HG03097 (cell line): Measurements from ENCODE around the gene HDAC10.

Experiments used
- ATAC-seq: cut with Tn5 transposase; IDR thresholded peaks from one replicate; pipeline ENCODE4 v1.9.1; 2021; ENCODE audit not compliant: unreplicated experiment, low FRiP score

Gene HDAC10

DNA sequence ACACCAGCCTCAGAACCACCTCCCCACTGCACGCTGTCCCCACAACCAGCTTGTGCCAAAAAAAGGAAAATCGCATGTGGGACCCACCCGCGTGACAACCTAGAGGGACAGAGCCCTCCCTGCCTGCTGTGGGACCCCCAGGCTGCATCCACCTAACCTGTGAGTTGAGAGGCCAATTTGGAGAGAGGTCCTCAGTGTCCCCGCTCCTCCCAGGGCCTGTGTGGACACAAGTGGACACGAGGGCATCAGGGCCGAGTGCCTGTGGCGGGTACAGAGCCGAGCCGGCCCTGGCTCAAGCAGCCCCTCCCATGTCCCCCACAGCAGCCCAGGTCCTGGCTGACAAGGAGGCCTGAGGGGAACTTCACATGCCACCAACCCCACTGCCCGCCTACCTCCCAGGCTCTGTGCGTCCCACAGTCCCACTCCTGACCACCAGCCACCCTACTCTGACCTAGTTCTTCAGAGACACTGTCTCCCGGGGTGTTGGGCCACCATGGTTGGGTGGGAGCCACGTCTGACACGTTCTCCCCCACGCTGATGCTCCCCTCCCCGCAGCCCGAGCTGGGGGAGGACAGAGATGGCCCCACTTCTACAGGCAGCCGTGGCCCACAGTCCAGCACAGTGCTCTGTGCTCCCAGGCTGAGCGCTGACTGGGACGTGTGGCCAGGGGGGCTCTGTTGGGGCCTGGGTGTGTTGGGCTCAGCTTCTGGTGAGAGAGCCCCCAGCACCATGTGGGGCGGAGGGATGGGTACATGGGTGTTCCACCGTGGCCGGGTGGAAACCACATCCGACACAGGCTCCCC, 31.1 kb downstream of the HDAC10 start:
- ATAC-seq: no peak

DNA sequence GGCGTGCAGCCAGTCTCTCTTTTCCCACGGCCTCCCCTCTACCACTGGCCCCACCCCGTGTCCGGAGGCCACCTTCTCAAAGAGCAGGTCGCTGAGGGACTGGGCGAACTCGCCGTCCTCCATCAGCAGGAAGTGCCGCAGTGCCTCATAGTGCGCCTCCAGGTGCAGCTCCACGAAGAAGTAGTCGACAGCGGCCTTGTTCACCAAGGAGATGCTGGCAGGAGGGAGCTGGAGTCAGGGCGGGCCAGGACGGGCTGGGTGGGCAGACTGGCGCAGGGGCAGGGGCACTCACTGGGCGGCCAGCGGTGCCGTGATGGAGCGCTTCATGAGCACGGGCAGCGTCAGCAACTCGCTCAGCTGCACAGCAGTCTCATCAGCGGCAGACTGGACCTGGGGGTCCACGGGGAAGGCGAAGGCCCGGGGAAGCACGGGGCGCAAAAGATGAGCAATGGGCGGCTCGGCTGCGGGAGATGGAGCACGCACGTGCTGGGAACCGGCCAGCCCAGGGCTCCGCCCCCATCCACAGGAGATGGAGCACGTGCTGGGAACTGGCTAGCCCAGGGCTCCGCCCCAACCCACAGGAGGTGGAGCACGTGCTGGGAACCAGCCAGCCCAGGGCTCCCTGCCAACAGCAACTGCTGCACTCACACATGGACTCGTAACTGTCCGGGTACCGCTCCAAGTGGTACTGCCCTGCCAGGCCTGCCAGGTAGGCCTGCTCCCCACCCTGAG, 31.9 kb downstream of the HDAC10 start:
- no peak for ATAC-seq

DNA sequence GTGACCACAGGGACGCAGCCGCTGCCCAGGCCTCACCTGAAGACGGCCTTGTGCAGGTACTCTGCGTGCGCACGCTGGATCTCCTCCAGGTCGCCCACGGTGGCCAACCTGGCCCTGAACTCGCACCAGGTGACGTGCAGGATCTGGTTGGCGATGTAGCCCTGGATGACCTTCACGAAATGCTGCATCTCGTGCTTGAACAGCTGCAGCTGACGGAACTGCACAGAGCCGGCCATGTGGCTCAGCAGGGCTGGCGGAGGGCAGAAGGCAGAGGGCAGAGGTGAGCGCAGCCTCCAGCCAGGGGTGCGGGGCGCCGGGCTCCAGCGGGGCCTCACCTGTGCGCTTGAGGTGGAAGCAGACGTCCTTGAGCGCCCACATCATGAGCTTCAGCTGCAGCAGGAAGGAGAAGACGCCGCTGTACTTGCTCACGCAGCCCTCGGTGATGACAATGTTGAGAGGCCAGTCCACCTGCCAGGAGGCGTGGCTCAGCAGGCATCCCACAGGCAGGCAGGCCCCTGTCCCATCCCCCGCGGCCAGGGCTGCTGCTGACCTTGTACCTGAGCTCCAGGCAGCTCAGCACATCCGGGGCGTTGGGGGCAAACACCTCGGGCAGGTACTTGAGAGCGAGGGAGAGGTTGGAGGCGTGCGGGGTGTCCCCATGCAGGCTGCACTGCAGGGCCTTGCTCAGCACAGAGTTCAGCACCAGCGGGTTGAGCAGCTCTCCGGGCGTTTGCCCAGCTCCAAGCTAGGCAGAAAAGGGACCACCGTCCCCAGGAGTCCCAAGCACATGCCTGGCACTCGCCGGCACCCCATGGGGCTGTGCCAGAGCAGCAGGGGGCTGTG, 32.7 kb downstream of the HDAC10 start:
- ATAC-seq: no peak

DNA sequence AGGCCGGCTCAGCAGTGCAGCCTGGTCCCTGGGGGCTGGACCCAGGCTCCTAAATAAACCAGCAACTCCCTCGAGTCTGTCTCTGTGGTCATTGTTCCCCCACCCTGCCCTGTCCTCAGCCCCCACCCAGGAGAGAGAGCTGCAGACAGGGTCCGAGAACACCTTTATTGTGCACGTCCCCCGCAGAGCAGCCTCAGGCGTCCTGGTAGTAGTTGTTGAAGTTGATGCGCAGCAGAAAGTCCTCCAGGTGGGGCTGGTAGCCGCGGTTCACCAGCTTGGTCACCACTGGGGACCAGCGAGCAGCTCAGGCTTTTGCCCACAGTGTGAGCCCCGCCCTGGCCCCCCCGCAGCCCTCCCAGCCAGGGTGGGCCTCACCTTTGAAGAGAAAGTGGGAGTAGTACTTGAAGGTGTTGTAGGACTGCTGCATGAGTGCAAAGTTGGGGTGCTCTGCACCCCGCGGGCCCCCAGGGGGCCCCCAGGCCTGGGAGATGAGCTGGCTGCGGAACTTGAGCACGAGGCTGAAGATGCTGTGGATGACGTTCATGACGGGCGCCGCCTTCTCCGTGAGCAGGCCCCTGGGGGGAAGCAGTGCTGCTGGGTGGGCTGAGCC, 33.4 kb downstream of the HDAC10 start:
- no peak for ATAC-seq

DNA sequence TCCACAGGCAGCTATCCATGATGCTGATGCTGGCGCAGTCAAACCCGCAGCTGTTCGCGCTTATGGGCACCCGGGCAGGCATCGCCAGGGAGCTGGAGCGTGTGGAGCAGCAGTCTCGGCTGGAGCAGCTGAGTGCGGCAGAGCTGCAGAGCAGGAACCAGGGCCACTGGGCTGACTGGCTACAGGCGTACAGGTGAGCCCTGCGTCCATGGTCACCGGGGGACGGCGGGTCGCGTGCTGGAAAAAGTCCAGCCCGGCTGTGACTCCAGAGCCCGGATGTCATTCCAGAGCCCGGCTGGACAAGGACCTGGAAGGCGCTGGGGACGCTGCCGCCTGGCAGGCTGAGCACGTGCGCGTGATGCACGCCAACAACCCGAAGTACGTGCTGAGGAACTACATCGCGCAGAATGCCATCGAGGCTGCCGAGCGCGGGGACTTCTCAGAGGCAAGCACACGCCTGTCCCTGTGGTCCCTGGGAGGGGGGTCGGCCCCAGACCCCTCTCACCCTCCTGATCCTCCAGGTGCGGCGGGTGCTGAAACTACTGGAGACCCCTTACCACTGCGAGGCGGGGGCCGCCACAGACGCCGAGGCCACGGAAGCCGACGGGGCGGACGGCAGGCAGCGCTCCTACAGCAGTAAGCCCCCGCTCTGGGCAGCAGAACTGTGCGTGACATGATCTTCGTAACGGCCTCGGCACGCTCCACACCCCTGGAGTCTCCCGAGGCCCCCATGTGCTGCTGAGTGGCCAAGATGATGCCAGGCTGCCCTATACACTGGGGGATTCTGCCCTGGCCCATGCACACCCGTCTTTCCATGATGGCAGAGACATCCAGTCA, 34.2 kb downstream of the HDAC10 start:
- no peak for ATAC-seq

DNA sequence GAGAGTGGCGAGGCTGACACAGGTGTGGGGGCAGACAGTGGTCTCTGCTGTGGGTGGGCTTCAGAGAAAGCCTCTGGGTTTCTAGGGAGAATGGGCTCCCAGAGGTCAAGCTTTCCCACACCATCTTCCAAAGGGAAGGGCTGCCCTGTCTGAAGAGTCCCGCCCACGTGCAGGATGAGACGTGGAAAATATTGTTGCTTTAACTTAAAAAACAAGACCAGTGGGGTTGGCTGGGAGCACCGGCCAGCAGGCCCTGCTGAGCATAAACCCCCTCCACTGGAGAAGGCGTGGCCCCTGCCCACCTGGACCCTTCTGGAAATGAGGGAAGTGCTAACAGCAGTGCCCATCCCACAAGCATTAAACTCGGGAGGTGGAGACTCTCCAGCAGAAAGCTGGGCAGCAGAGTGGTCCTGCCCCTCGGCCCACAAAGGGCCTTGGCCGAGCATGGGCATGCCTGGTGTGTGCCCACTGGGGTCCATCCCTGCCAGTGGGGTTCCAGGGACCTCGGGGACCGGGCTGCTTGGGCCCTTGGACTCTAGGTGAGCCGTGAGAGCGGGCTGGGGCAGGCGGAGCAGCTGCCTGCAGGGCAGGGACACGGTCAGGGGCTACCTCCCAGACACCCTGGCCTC, 34.9 kb downstream of the HDAC10 start:
- ATAC-seq: no peak

DNA sequence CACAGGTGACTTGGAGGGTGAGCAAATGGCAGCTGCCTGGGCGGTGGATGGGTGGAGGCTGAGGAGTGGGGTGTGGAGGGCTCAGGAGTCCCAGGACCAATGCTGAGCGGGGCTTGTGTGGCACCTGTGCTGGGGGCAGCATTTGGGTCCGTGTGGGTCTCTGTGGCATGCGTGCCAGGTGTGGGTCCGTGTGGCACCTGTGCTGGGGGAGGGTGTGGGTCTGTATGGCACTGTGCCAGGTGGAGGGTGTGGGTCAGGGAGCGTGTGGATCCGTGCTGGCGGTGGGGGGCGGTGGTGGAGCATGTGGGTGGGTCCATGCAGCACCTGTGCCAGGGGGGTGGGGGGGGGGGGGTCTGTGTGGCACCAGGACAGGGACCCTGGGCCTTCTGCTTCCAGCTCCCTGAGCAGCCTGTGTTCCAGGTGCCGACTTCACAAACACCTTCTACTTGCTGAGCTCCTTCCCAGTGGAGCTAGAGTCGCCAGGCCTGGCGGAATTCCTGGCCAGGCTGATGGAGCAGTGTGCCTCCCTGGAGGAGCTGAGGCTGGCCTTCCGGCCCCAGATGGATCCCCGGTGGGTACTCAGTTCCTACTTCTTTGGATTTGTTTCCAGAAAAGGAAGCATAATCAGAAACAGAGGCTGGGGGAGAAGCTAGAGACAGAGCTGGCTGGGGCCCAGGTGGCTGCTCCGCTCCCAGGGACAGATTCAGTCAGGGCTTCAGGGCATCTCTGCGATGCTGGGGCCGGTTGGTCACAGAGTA, 35.6 kb downstream of the HDAC10 start:
- ATAC-seq: no peak

DNA sequence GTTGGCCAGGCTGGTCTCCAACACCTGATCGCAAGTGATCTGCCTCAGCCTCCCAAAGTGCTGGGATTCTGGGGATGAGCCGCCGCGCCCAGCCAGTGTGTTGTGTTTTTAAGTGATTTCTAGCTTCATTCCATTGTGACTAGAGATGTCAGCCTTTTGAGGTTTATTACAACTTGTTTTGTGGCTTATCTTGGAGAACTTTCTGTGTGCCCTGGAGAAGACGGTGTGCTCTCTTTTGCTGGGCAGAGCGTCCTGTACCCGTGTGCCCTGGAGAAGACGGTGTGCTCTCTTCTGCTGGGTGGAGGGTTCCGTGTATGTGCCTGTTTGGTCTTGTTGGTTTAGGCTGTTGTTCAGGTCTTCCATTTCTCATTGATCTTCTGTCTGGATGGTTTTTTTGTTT, 37.8 kb downstream of the HDAC10 start:
- no peak for ATAC-seq

DNA sequence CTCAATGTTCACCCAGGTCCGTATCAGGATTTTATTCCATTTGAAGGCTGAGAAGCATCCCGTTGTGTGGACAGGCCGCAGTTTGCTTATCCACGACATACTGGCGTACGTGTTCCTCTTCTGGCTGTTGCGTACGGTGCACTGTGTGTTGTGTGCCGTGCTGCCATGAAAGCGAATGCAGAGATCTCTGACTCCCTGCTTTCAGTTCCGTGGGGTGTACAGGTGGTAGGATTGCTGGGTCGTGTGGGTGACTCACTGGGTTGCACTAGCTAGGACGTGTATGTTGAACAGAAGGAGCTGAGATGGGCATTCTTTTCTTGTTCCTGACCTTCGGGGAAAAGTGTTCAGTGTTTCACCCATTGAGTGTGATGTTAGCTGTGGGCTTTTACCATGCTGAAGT, 39.9 kb downstream of the HDAC10 start:
- no peak for ATAC-seq

DNA sequence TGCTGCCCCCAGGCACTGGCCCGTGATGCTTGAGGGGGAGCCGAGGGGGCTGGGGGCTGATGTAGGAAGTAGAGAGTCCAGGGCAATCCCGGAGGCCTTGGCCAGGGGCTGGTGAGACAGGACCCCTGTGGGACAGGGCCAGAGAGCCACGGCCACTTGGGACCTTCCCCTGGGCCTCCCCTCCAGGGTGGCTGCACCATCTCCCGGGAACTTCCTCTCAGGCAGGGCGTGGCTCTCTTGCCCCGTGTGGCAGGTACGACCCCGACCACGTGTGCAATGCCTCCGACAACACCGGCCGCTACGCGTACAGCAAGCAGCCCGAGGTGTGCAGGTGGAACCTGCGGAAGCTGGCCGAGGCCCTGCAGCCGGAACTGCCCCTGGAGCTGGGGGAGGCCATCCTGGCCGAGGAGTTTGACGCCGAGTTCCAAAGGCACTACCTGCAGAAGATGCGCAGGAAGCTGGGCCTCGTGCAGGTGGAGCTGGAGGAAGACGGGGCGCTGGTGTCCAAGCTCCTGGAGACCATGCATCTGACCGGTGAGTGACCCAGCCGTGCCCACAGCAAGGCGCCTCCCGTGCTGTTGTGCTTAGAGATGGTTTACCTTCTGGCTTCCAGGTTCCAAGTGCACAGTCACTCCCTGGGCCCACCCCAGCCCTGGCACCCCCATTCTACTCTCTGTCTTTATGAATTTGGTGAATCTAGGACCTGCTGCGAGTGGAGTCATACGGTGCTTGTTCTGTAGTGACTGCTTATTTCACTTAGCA, 40.5 kb downstream of the HDAC10 start:
- no peak for ATAC-seq

DNA sequence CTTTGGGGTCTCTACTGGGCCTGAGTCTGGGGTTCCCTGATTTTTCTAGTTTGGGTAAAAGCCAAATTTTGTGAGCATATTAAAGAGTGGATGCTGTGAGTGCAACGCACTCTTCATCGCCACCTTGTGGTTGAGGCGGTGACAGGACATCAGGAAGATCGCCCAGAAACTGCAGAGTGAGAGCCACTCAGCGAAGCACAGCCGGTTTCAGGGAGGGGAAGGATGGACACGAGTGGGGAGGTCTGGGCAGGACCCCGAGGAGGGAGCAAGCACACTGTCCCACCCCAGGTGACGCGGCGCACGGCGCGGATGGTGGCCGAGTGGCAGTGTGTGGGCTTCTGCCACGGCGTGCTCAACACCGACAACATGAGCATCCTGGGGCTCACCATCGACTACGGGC, 41.2 kb downstream of the HDAC10 start:
- ATAC-seq: no peak

DNA sequence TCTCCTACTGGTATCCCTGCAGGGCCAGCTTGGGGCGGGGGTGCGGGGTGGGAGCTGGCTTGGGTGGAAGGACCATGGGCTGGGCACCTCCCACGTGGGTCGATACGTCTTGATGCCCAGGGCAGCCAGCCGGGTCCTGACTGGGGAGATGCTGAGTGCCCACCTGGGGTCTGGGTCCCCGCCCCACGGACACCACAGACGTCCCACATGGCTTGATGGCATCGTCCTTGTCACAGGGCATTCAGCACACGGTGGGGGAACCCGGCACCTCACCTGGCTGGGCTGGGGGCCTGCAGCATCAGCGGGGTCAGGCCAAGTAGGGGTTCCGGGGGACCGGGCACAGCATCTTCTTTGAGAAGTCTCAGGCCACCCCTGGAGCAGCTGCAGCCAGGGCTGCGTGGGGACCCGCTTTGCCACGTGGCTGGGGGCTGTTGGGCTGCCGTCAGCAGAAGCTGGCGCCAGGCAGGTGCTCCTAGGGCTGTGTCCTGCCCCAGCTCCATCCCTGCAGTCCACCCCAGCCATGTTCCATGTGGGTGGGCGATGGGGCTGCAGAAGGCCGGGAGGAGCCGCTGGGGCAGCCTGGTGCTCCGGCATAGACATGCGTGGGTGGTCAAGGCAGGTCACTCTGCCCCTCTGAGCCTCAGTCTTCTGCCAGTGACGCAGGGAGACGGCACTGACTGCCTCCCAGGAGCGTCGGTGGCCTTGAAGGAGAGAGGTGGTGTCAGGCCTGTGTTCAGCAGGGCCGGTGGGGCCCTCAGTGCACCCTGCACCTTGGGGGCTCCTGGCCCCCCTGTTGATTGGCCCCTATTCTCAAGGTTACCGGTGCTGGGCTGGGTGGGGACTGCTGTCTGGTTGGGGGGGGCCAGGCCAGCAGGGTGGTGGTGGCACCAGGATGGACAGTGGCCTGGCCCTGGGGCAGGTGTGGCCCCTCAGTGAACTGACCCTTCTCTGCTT, 41.8 kb downstream of the HDAC10 start:
- ATAC-seq: no peak

DNA sequence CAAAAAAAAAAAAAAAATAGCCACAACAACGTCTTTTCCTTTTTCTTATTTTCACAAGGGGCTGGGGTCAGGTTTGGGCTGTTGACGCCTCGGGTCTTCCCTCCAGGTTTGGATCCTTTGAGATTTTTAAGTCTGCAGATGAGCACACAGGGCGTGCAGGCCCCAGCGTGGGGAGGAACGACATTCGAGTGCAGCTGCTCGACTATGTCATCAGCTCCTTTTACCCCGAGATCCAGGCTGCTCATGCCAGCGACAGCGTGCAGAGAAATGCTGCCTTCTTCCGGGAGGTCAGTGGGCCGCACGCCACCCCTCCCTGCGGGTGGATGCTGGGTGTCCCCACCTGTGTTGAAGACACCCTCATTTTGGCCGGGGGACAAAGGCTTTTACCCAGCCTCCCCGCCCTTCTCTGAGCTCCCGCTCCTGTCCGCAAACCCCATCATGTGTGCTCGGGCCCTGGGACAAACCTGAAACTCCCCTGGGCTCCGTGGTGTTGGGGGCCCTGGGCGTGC, 42.6 kb downstream of the HDAC10 start:
- ATAC-seq: no peak

DNA sequence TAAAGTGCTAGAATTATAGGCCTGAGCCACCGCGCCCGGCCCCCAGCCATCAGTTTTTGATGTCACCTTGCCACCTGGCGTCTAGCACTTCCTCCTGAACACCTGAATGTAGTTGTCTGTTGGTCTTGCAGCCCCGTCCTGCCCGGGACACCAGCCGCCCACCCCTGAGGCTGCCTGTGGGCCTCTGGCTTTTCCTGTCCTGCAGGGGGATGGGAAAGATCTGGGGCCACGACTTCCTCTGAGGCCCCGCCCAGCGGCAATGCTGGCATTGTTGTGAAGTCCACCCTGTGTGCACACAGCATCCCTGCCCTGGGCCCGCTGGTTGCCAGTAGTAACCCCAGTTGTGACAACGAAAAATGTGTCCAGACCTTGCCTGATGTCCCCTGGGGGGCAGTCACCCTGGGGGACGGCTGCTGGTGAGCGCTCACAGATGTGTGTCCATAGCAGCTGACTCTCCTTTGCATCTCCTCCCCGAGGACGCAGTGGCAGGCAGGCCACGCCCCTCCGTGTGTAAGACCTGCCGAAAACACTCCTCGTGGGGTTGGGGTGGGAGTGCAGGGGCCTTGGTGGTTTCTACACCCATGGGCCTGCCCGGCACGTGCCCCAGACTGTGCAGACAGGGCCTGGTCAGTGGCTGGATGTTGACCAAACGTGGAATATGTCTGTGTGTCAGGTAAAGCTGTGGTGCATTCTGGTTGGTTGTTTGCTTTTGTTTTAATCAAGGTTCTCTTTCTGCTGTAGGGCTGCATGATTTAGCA, 43.5 kb downstream of the HDAC10 start:
- ATAC-seq: no peak

DNA sequence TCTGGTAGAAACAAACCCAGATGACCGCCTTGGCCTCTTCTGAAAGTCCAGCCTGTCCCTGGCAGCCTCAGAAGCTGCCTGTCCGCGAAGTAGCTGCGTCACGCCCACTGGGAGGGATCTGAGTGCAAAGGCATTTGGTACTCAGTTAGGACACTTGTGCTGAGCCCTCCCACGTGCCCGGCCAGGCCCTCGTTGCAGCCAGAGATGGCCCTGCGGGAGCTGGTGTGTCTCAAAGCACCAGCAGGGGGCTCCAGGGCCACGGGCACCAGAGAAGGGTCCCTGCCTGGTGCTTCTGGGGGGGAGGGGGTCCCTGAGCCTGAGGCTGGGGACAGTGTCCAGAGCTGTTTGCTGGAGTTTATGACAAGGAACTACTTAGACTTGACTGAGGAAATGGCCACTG, 44.5 kb downstream of the HDAC10 start:
- ATAC-seq: no peak
